NB4 (cell line): ENCODE measurements around the gene AGAP1.

Source experiments
- MYC ChIP-seq: IDR thresholded peaks from 2 replicates; pipeline ENCODE4 v1.6.1; 2011; ENCODE audit warnings: low read depth, low read length
- POLR2A ChIP-seq: IDR thresholded peaks from 2 replicates; pipeline ENCODE4 v1.6.1; 2011; ENCODE audit warnings: mild to moderate bottlenecking; ENCODE audit not compliant: insufficient read length; ENCODE audit errors: extremely low read depth
- TF ChIP-seq, protein P1 (sequence below): IDR thresholded peaks from one replicate; pipeline ENCODE4 v1.5.1; 2012; ENCODE audit warnings: low read depth, low read length
- TF ChIP-seq, protein P2 (sequence below): IDR thresholded peaks from 2 replicates; pipeline ENCODE4 v1.6.1; 2011; ENCODE audit warnings: low read depth, low read length

- TF ChIP-seq, protein P1, sequence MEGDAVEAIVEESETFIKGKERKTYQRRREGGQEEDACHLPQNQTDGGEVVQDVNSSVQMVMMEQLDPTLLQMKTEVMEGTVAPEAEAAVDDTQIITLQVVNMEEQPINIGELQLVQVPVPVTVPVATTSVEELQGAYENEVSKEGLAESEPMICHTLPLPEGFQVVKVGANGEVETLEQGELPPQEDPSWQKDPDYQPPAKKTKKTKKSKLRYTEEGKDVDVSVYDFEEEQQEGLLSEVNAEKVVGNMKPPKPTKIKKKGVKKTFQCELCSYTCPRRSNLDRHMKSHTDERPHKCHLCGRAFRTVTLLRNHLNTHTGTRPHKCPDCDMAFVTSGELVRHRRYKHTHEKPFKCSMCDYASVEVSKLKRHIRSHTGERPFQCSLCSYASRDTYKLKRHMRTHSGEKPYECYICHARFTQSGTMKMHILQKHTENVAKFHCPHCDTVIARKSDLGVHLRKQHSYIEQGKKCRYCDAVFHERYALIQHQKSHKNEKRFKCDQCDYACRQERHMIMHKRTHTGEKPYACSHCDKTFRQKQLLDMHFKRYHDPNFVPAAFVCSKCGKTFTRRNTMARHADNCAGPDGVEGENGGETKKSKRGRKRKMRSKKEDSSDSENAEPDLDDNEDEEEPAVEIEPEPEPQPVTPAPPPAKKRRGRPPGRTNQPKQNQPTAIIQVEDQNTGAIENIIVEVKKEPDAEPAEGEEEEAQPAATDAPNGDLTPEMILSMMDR = no peak
- TF ChIP-seq, protein P2, sequence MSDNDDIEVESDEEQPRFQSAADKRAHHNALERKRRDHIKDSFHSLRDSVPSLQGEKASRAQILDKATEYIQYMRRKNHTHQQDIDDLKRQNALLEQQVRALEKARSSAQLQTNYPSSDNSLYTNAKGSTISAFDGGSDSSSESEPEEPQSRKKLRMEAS = no peak
- TF ChIP-seq MYC = no peak
- TF ChIP-seq POLR2A = no peak
Observed at GRCh38 chr2:236054125-236054524, 560.3 kb downstream of the AGAP1 start.
